PC-3 (cell line): ENCODE data around the gene ARHGAP28. TPM values are rescaled to one million over a fixed set of nuclear protein-coding genes. Genes with fewer than 3 reads are reported as not detected.
A peak's percentile ranks its signal among the peaks of the same experiment; 100 is the strongest.

Experiments used
- ATAC-seq: fragments of 200-7000 bp; cut with Tn5 transposase; 2 replicates; pipeline ENCODE4 v1.9.1; 2020; ENCODE audit warnings: mild to moderate bottlenecking, moderate library complexity
- Bru-seq: library from RNA; stranded (reverse); fragments of 400-500 nt; gene quantifications from one replicate; lab custom pipeline; 2021; lab: Mats Ljungman, UMichigan
- BruChase-seq, 2 experiments: library from RNA; stranded (reverse); fragments of 400-500 nt; gene quantifications; one replicate each; lab custom pipeline; 2021; lab: Mats Ljungman, UMichigan
- BruUV-seq: library from RNA; stranded (reverse); fragments of 400-500 nt; replicated peaks from 2 replicates; lab custom pipeline; 2021; lab: Mats Ljungman, UMichigan
- CTCF ChIA-PET: fragments of 300-600 bp; sonication (Branson Sonifier 250); formaldehyde crosslinking; loops from one replicate; lab custom pipeline; 2022; ENCODE audit warnings: antibody characterized with exemption; lab: Charles Lee
- POLR2A ChIA-PET: fragments of 300-600 bp; sonication (Branson Sonifier 250); formaldehyde crosslinking; loops from one replicate; lab custom pipeline; 2022; ENCODE audit warnings: antibody characterized with exemption; ENCODE audit not compliant: unreplicated experiment; lab: Charles Lee
- DNase-seq: peaks from one replicate; pipeline ENCODE4 v3.0.0-alpha.2; 2015
- H2AFZ ChIP-seq: fragments of 300-600 bp; sonication (generic); 2 replicates; pipeline ENCODE4 v1.6.0; 2016; ENCODE audit warnings: antibody characterized with exemption, low read length
- H3F3A ChIP-seq: fragments of 300-600 bp; sonication (generic); one replicate; pipeline ENCODE4 v1.6.0; 2017; ENCODE audit warnings: antibody characterized with exemption, low read length, control low read depth, mild to moderate bottlenecking; ENCODE audit not compliant: unreplicated experiment
- H3K27ac ChIP-seq: fragments of 300-600 bp; sonication (generic); 2 replicates; pipeline ENCODE4 v1.5.1; 2016; ENCODE audit warnings: mild to moderate bottlenecking, low read length
- H3K27me3 ChIP-seq: fragments of 300-600 bp; sonication (generic); 2 replicates; pipeline ENCODE4 v1.6.1; 2016; ENCODE audit warnings: low read length, mixed read lengths
- H3K36me3 ChIP-seq: fragments of 300-600 bp; sonication (generic); 2 replicates; pipeline ENCODE4 v1.6.1; 2016; ENCODE audit warnings: low read depth, mixed run types, low read length, mixed read lengths
- H3K4me1 ChIP-seq: fragments of 300-600 bp; sonication (generic); 2 replicates; pipeline ENCODE4 v1.5.1; 2016; ENCODE audit warnings: low read length; ENCODE audit not compliant: insufficient read depth
- H3K4me2 ChIP-seq: fragments of 300-600 bp; sonication (generic); 2 replicates; pipeline ENCODE4 v1.6.0; 2016; ENCODE audit warnings: low read length
- H3K4me3 ChIP-seq: fragments of 300-600 bp; sonication (generic); 2 replicates; pipeline ENCODE4 v1.5.1; 2016; ENCODE audit warnings: mild to moderate bottlenecking, low read length, mixed read lengths
- H3K79me2 ChIP-seq: fragments of 300-600 bp; sonication (generic); 2 replicates; pipeline ENCODE4 v1.6.1; 2017; ENCODE audit warnings: low read length, mixed read lengths
- H3K9ac ChIP-seq: fragments of 300-600 bp; sonication (generic); 2 replicates; pipeline ENCODE4 v1.6.0; 2016; ENCODE audit warnings: mild to moderate bottlenecking, low read length
- H3K9me2 ChIP-seq: fragments of 300-600 bp; sonication (generic); replicated peaks from 2 replicates; pipeline ENCODE4 v1.6.1; 2016; ENCODE audit warnings: mixed run types, low read length, mixed read lengths
- H3K9me3 ChIP-seq: fragments of 300-600 bp; sonication (generic); 2 replicates; pipeline ENCODE4 v1.6.1; 2016; ENCODE audit warnings: low read length, mixed read lengths
- H4K20me1 ChIP-seq: fragments of 300-600 bp; sonication (generic); 2 replicates; pipeline ENCODE4 v1.6.1; 2016; ENCODE audit warnings: low read length, mixed read lengths
- EZH2 ChIP-seq: fragments of 300-600 bp; sonication (generic); IDR thresholded peaks from one replicate; pipeline ENCODE4 v1.6.1; 2017; ENCODE audit warnings: antibody characterized with exemption, mild to moderate bottlenecking, low read length; ENCODE audit not compliant: unreplicated experiment
- EZH2phosphoT487 ChIP-seq: fragments of 300-600 bp; sonication (generic); IDR thresholded peaks from 2 replicates; pipeline ENCODE4 v1.6.1; 2018; ENCODE audit warnings: mild to moderate bottlenecking, antibody characterized with exemption, low read length, borderline replicate concordance
- intact Hi-C: fragments of 100-400 bp; cut with micrococcal nuclease; formaldehyde crosslinking; loops from 2 replicates; pipeline ENCODE4 v1.9.0; 2023
- long read RNA-seq: library from polyadenylated mRNA; unstranded; transcript quantifications from one replicate; pipeline ENCODE4 v2.0.0, GENCODE V29; 2021; ENCODE audit not compliant: unreplicated experiment
- total RNA-seq: library from RNA; depleted of rRNA; stranded (reverse); fragments of >200 nt; gene quantifications from 2 replicates; pipeline ENCODE4 v1.2.3, GENCODE V29; 2014; rRNA removed
- TF ChIP-seq, protein P1 (sequence below): fragments of 300-600 bp; sonication (generic); conservative IDR thresholded peaks from 2 replicates; pipeline ENCODE4 v1.5.1; 2017; ENCODE audit warnings: antibody characterized with exemption, low read depth, mild to moderate bottlenecking, low read length

Gene ARHGAP28
- total RNA-seq = 8.1 and 10.0 TPM in 2 replicates
- percentile 64 among the genes with signal in this experiment for Bru-seq, nascent RNA
- percentile 61 among the genes with signal in this experiment for BruChase-seq, experiment 1, labeled RNA remaining after a 6-hour chase
- BruChase-seq, experiment 2, labeled RNA remaining after a 2-hour chase = percentile 62 among the genes with signal in this experiment
- long read RNA-seq, transcript ARHGAP28-203 (18 exons, 2,295 nt) = major isoform, 15 of 38 reads
- long read RNA-seq, partial matches to known transcripts = 11 of 38 reads
- long read RNA-seq, other reads (novel, unspliced or antisense) = 12 of 38 reads

DNA sequence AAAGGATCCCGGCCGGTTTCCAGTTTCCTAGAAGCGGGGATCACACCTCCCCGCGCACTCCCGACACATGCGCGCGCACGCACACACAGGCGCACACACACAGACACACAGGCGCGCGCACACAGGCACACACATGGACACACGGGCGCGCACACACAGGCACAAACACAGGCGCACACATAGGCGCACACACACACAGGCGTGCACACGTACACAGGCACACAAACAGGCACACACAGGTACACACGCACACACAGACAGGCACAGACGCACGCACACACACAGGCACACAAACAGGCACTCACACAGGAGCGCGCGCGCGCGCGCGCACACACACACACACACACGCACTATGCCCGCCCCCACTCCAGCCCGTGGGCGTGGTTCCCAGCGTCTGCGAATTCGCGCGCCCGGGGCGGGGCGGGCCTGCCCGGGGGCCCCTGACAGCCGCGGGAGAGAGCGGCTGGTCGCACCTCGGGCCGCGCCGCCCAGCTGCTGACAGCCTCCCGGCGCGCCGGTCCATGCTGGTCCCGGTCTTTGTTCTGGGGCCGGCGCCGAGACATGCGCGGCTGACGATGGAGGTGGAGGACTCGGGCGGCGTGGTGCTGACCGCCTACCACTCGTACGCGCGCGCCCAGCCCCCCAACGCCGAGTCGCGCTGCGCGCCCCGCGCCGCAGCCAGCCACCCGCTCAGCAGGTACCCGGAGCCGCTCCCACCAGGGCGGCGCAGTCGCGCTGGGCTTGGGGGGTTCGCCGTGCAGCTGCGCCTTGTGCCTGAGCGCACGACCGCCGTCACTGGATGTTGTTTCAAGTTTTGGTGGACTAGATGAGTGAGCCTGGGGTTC, at the start of gene ARHGAP28:
TSS of gene ARHGAP28 (plus strand) at position 470 of the 845 bp plus-strand sequence. CDS start at position 576, 106 bp downstream.
- no peaks in the 10 kb centered on the region for H3K9me3 ChIP-seq
- no peaks in the 10 kb centered on the region for H3K36me3 ChIP-seq
- peak within 1 kb of the TSS; percentile 84 for H2AFZ ChIP-seq
- H3K79me2 ChIP-seq = no peaks in the 10 kb centered on the region
- H3F3A ChIP-seq = no peaks in the 10 kb centered on the region
- H3K27ac ChIP-seq = peak within 1 kb of the TSS; percentile 67
- H3K9ac ChIP-seq = peak within 1 kb of the TSS; percentile 67
- H3K27me3 ChIP-seq = no peaks in the 10 kb centered on the region
- no TSS peak for BruUV-seq
- ATAC-seq = peak; percentile 74
- TF ChIP-seq EZH2 = no peak
- peak; percentile 54; the same call in 1 of the 2 replicates for TF ChIP-seq EZH2phosphoT487
- TF ChIP-seq, protein P1, sequence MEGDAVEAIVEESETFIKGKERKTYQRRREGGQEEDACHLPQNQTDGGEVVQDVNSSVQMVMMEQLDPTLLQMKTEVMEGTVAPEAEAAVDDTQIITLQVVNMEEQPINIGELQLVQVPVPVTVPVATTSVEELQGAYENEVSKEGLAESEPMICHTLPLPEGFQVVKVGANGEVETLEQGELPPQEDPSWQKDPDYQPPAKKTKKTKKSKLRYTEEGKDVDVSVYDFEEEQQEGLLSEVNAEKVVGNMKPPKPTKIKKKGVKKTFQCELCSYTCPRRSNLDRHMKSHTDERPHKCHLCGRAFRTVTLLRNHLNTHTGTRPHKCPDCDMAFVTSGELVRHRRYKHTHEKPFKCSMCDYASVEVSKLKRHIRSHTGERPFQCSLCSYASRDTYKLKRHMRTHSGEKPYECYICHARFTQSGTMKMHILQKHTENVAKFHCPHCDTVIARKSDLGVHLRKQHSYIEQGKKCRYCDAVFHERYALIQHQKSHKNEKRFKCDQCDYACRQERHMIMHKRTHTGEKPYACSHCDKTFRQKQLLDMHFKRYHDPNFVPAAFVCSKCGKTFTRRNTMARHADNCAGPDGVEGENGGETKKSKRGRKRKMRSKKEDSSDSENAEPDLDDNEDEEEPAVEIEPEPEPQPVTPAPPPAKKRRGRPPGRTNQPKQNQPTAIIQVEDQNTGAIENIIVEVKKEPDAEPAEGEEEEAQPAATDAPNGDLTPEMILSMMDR = peak; percentile 53
- H3K4me1 ChIP-seq = peaks cover 37% of the 10 kb centered on the region
- ChIA-PET POLR2A (no interaction called here), CTCF (interaction anchor here (0.6 kb wide), 1 partner anchor 187 kb away, joined by 3 read pairs; no protein-coding TSS in a partner anchor)
- H3K4me2 ChIP-seq = peak within 1 kb of the TSS; percentile 78
- no peaks in the 10 kb centered on the region for H3K9me2 ChIP-seq
- intact Hi-C loops = loop anchor here (1.0 to 10.0 kb wide), 8 partner anchors 10 to 1433 kb away; partner anchors contain the start of gene TMEM200C
- H3K4me3 ChIP-seq = peak within 1 kb of the TSS; percentile 67
- no peaks in the 10 kb centered on the region for H4K20me1 ChIP-seq
- peak; percentile 89 for DNase-seq

DNA sequence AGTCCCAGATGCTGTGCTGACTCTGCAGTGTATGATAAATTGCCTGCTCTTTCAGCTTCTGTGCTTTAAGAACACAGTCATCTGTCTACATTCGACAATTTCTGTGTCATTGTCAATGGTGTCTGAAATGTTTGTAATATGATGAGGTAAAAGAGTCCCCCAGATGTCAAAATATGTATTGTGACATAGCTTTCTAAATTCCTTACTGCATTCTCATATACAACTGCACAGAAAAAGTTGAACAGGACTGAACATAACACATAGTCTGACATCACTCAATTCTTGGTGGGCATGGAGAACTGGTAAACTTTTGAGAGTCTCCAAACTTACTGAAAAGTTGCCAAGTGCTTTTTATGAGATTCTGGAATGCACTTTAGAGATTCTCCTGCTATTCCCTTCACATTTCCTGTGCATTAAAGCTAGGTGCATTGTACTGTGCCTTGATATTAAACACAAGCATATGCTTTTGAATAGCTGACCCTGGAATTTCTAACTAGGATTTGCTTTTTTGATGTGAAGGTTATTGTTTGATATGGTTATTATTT, 48.1 kb upstream of the ARHGAP28 start:
- intact Hi-C loops = no loop called here
- Histone ChIP-seq H3K4me1 (no peaks in the 10 kb centered on the region), H3K79me2 (no peaks in the 10 kb centered on the region), H3K9me3 (no peaks in the 10 kb centered on the region), H3K27ac (no peak overlapping the region), H3K27me3 (no peaks in the 10 kb centered on the region), H3F3A (no peaks in the 10 kb centered on the region), H3K9me2 (no peaks in the 10 kb centered on the region), H3K36me3 (no peaks in the 10 kb centered on the region), H3K4me2 (no peak overlapping the region), H4K20me1 (no peaks in the 10 kb centered on the region), H3K9ac (no peak overlapping the region), H2AFZ (no peak overlapping the region), H3K4me3 (no peak overlapping the region)
- ATAC-seq = no peak
- no TSS peak for BruUV-seq
- no peak for TF ChIP-seq EZH2
- TF ChIP-seq, protein P1 = no peak
- TF ChIP-seq EZH2phosphoT487 = no peak
- CTCF ChIA-PET = no interaction called here
- DNase-seq = no peak
- POLR2A ChIA-PET = no interaction called here
